GM23248 (cell line): ENCODE measurements around the gene FCGBP. TPM values are rescaled to one million over a fixed set of nuclear protein-coding genes. Genes with fewer than 3 reads are reported as not detected.
A peak's percentile ranks its signal among the peaks of the same experiment; 100 is the strongest.
"Not testable (repeated sequence)": the region's sequence is repeated elsewhere in the genome, so short reads cannot be mapped to it uniquely, and the experiment has no call there.

ENCODE experiments used
- DNase-seq: peaks from one replicate; pipeline ENCODE4 v3.0.0-alpha.2; 2015
- H2AFZ ChIP-seq: fragments of 200-600 bp; sonication (generic); 2 replicates; pipeline ENCODE4 v1.6.1; 2016; ENCODE audit warnings: antibody characterized with exemption
- H3F3A ChIP-seq: fragments of 200-600 bp; sonication (generic); 2 replicates; pipeline ENCODE4 v1.6.1; 2016; ENCODE audit warnings: mild to moderate bottlenecking, antibody characterized with exemption, mixed run types; ENCODE audit not compliant: insufficient read depth
- H3K27ac ChIP-seq: fragments of 200-600 bp; sonication (generic); 2 replicates; pipeline ENCODE4 v1.5.1; 2016; ENCODE audit warnings: mild to moderate bottlenecking
- H3K27me3 ChIP-seq: fragments of 200-600 bp; sonication (generic); replicated peaks from 2 replicates; pipeline ENCODE4 v1.6.1; 2016; ENCODE audit warnings: mild to moderate bottlenecking; ENCODE audit not compliant: insufficient read depth
- H3K36me3 ChIP-seq: fragments of 200-600 bp; sonication (generic); 2 replicates; pipeline ENCODE4 v1.6.1; 2016; ENCODE audit warnings: low read depth, mild to moderate bottlenecking
- H3K4me1 ChIP-seq: fragments of 200-600 bp; sonication (generic); 2 replicates; pipeline ENCODE4 v1.6.1; 2016; ENCODE audit warnings: mild to moderate bottlenecking; ENCODE audit not compliant: insufficient read depth
- H3K4me2 ChIP-seq: fragments of 200-600 bp; sonication (generic); one replicate; pipeline ENCODE4 v1.6.1; 2016; ENCODE audit warnings: mild to moderate bottlenecking; ENCODE audit not compliant: unreplicated experiment
- H3K4me3 ChIP-seq: fragments of 200-600 bp; sonication (generic); 2 replicates; pipeline ENCODE4 v1.5.1; 2016; ENCODE audit warnings: mild to moderate bottlenecking
- H3K79me2 ChIP-seq: fragments of 200-600 bp; sonication (generic); 2 replicates; pipeline ENCODE4 v1.6.1; 2016; ENCODE audit warnings: mild to moderate bottlenecking; ENCODE audit not compliant: insufficient read depth
- H3K9ac ChIP-seq: fragments of 200-600 bp; sonication (generic); 2 replicates; pipeline ENCODE4 v1.6.1; 2016; ENCODE audit warnings: mild to moderate bottlenecking
- H3K9me2 ChIP-seq: fragments of 200-600 bp; sonication (generic); 2 replicates; pipeline ENCODE4 v1.6.1; 2016; ENCODE audit warnings: mixed run types, mild to moderate bottlenecking, moderate library complexity; ENCODE audit not compliant: insufficient read depth
- H3K9me3 ChIP-seq: fragments of 200-600 bp; sonication (generic); one replicate; pipeline ENCODE4 v1.6.1; 2017; ENCODE audit warnings: low read depth
- H4K20me1 ChIP-seq: fragments of 200-600 bp; sonication (generic); 2 replicates; pipeline ENCODE4 v1.6.0; 2016; ENCODE audit not compliant: insufficient read depth
- EZH2 ChIP-seq: fragments of 200-600 bp; sonication (generic); IDR thresholded peaks from 2 replicates; pipeline ENCODE4 v1.6.1; 2018; ENCODE audit warnings: antibody characterized with exemption, mild to moderate bottlenecking; ENCODE audit not compliant: insufficient read depth, poor library complexity, severe bottlenecking
- EZH2phosphoT487 ChIP-seq: fragments of 200-600 bp; sonication (generic); IDR thresholded peaks from 2 replicates; pipeline ENCODE4 v1.6.1; 2018; ENCODE audit warnings: antibody characterized with exemption, moderate library complexity, mild to moderate bottlenecking, low read depth; ENCODE audit not compliant: insufficient read depth
- WGBS, 2 experiments: methylation state at CpG; one replicate each; pipeline ENCODE4 v1.1.6; 2015 to 2017; ENCODE audit warnings: low lambda C conversion rate in 2 of 2, low coverage in 1 of 2; ENCODE audit errors: missing lambda C conversion rate in 2 of 2; 5-methylcytosine and 5-hydroxymethylcytosine counted together
- in situ Hi-C: fragments of 300-500 bp; cut with MboI; formaldehyde crosslinking; loops from 2 replicates; pipeline ENCODE4 v1.15.0; 2020
- polyA plus RNA-seq: library from polyadenylated mRNA; unstranded; fragments of >200 nt; fragmentation: Nextera tagmentation; extraction: Ambion mirVana; gene quantifications from 2 replicates; pipeline ENCODE4 v1.2.1, GENCODE V29; 2016
- total RNA-seq: library from RNA; depleted of rRNA; stranded (reverse); fragments of >200 nt; shearing (Covaris generic); gene quantifications from 2 replicates; pipeline ENCODE4 v1.2.3, GENCODE V29; 2014

The FCGBP gene
- total and polyA plus RNA-seq, 2 experiments from 2014 or later, result not detected

DNA sequence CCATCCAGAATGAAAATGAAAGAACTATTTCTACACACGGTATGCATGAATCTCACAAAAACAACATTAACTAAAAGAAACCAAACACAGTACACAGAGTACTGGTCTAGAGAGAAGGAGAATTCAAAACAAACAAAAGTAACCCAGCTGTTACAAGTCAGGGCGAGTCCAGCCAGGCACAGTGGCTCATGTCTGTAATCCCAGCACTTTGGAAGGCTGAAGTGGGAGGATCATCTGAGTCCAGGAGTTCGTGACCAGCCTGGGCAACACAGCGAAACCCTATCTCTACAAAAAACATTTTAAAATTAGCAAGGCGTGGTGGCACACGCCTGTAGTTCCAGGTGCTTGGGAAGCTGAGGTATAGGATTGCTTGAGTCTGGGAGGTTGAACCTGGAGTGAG, 34.8 kb upstream of the FCGBP start:
- DNase-seq, result peak; percentile 13

DNA sequence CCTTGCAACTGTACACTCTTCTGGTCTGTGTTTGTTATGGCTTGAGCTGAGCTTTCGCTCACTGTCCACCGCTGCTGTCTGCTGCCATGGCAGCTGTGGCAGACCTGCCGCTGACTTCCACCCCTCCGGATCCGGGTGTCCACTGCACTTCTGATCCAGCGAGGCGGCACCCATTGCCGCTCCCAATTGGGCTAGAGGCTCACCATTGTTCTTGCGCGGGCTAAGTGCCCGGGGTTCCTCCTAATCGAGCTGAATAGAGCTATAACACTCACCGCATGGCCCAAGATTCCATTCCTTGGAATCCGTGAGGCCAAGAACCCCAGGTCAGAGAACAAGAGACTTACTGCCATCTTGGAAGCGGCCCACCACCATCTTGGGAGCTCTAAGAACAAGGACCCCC, 34.4 kb upstream of the FCGBP start:
- Histone ChIP-seq H3F3A (no peaks in the 10 kb centered on the region), H3K4me3 (no peak overlapping the region), H3K27me3 (no peaks in the 10 kb centered on the region), H3K4me2 (no peak overlapping the region), H3K4me1 (peaks cover 13% of the 10 kb centered on the region; the same call in 1 of the 2 replicates), H3K36me3 (0 out of 2 replicates have a peak, but pooled peaks cover 7% of the 10 kb centered on the region), H3K9me3 (no peaks in the 10 kb centered on the region), H2AFZ (peak overlapping the region; percentile 25; the same call in 1 of the 2 replicates), H4K20me1 (no peaks in the 10 kb centered on the region), H3K79me2 (peaks cover 39% of the 10 kb centered on the region), H3K27ac (no peak overlapping the region), H3K9me2 (no peaks in the 10 kb centered on the region), H3K9ac (no peak overlapping the region)
- in situ Hi-C loops, result no loop called here
- DNase-seq, result no peak
- TF ChIP-seq EZH2phosphoT487, result no peak
- no peak for TF ChIP-seq EZH2
- WGBS, 2 experiments, result 94 to 96% methylated on average over 15 of the region's 15 CpGs

More for the DNA sequence above, 34.8 kb upstream of the FCGBP start:
- TF ChIP-seq EZH2phosphoT487 (no peak), EZH2 (no peak)
- Histone ChIP-seq H3F3A (no peaks in the 10 kb centered on the region), H4K20me1 (no peaks in the 10 kb centered on the region), H3K9ac (no peak overlapping the region), H3K4me1 (peaks cover 13% of the 10 kb centered on the region; the same call in 1 of the 2 replicates), H3K27me3 (no peaks in the 10 kb centered on the region), H3K4me3 (no peak overlapping the region), H3K36me3 (0 out of 2 replicates have a peak, but pooled peaks cover 12% of the 10 kb centered on the region), H3K9me2 (no peaks in the 10 kb centered on the region), H3K79me2 (peaks cover 44% of the 10 kb centered on the region), H3K27ac (no peak overlapping the region), H3K4me2 (no peak overlapping the region), H3K9me3 (no peaks in the 10 kb centered on the region), H2AFZ (peak overlapping the region; percentile 25)
- in situ Hi-C loops, result no loop called here
- WGBS, 2 experiments, result 90 to 91% methylated on average over 6 of the region's 6 CpGs

DNA sequence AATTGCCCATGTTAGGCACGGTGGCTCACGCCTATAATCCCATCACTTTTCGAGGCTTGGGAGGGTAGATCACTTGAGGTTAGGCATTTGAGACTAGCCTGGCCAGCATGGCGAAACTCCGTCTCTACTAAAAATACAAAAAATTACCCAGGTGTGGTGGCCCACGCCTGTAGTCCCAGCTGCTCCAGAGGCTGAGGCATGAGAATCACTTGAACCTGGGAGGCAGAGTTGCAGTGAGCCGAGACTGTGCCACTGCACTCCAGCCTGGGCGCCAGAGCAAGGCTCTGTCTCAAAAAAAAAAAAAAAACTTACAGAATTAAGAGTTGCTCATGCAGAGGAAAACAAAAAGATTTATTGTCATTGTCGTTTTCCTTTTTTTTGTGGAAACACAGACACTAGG, 33.1 kb upstream of the FCGBP start:
- no peak for DNase-seq
- Histone ChIP-seq H3K4me3 (no peak overlapping the region), H2AFZ (no peak overlapping the region), H3K4me2 (no peak overlapping the region), H3K4me1 (peaks cover 13% of the 10 kb centered on the region; the same call in 1 of the 2 replicates), H3K79me2 (peaks cover 27% of the 10 kb centered on the region), H4K20me1 (no peaks in the 10 kb centered on the region), H3K9me2 (no peaks in the 10 kb centered on the region), H3F3A (no peaks in the 10 kb centered on the region), H3K9me3 (no peaks in the 10 kb centered on the region), H3K9ac (no peak overlapping the region), H3K27me3 (no peaks in the 10 kb centered on the region), H3K36me3 (no peaks in the 10 kb centered on the region), H3K27ac (no peak overlapping the region)
- in situ Hi-C loops, result no loop called here
- TF ChIP-seq EZH2 (no peak), EZH2phosphoT487 (no peak)
- WGBS, 2 experiments, result 90 to 91% methylated on average over 9 of the region's 9 CpGs

DNA sequence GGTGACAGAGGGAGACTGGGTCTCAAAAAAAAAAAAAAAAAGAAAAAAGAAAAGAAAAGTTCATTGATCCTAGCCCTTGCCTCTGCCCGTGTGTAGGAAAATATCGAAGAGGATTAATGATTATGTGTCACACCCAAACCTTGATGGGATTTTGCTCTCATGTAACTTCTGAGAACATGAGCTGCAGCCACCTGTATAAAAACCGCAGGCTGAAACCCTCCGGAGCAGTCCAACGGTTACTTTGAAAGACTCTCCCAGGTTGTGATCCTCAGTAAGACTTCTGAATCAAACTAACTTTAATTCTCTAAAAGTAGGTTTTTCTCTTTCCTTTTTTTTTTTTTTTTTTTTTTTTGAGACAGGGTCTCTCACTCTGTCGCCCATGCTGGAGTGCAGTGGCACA, 32.2 kb upstream of the FCGBP start:
- Histone ChIP-seq H3K4me3 (no peak overlapping the region), H2AFZ (no peak overlapping the region), H3K27me3 (no peaks in the 10 kb centered on the region), H3K36me3 (no peaks in the 10 kb centered on the region), H3K9ac (no peak overlapping the region), H3K27ac (no peak overlapping the region), H3F3A (no peaks in the 10 kb centered on the region), H4K20me1 (no peaks in the 10 kb centered on the region), H3K4me1 (peaks cover 7% of the 10 kb centered on the region; the same call in 1 of the 2 replicates), H3K4me2 (no peak overlapping the region), H3K9me2 (no peaks in the 10 kb centered on the region), H3K79me2 (peaks cover 18% of the 10 kb centered on the region), H3K9me3 (no peaks in the 10 kb centered on the region)
- in situ Hi-C loops, result no loop called here
- no peak for DNase-seq
- WGBS, 2 experiments, result 81 to 82% methylated on average over 5 to 6 of the region's 6 CpGs
- TF ChIP-seq EZH2, result no peak
- no peak for TF ChIP-seq EZH2phosphoT487

DNA sequence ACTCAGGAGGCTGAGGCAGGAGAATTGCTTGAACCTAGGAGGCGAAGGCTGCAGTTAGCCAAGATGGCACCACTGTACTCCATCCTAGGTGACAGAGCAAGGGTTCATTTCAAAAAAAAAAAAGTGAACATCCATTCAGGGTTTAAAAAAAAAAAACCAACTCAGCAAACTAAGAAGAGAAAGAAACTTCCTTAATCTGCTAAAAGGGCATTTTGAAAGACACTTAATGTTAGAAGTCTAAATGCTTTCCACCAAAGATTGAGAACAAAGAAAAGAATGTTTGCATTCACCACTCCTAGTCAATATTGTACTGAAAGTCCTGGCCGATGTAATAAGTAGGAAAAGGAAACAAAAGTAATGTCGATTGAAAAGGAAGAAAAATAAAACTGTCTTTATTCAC, 29.5 kb upstream of the FCGBP start:
- no peaks in the 10 kb centered on the region for H3K79me2 ChIP-seq
- no peak for TF ChIP-seq EZH2
- no peak for TF ChIP-seq EZH2phosphoT487
- 92% methylated on average over 3 of the region's 3 CpGs for WGBS, 2 experiments
- H3K9me3 ChIP-seq, result no peaks in the 10 kb centered on the region
- no peaks in the 10 kb centered on the region for H3F3A ChIP-seq
- no peak overlapping the region for H3K4me3 ChIP-seq
- H3K27ac ChIP-seq, result no peak overlapping the region
- no peak for DNase-seq
- in situ Hi-C loops, result no loop called here
- no peaks in the 10 kb centered on the region for H3K36me3 ChIP-seq
- no peaks in the 10 kb centered on the region for H3K4me1 ChIP-seq
- H3K9me2 ChIP-seq, result no peaks in the 10 kb centered on the region
- H4K20me1 ChIP-seq, result no peaks in the 10 kb centered on the region
- H2AFZ ChIP-seq, result no peak overlapping the region
- H3K27me3 ChIP-seq, result no peaks in the 10 kb centered on the region
- no peak overlapping the region for H3K4me2 ChIP-seq
- H3K9ac ChIP-seq, result no peak overlapping the region

DNA sequence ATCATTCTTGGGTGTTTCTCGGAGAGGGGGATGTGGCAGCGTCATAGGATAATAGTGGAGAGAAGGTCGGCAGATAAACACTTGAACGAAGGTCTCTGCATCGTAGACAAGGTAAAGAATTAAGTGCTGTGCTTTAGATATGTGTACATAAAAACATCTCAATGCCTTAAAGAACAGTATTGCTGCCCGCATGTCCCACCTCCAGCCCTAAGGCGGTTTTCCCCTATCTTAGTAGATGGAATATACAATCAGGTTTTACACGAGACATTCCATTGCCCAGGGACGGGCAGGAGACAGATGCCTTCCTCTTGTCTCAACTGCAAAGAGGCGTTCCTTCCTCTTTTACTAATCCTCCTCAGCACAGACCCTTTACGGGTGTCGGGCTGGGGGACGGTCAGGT, 25.0 kb upstream of the FCGBP start:
- H3K79me2 ChIP-seq, H3K27ac ChIP-seq, H3K4me1 ChIP-seq, H3K27me3 ChIP-seq, H3K4me3 ChIP-seq, H3K9ac ChIP-seq, H2AFZ ChIP-seq, H3F3A ChIP-seq, in situ Hi-C loops, H3K36me3 ChIP-seq, H3K9me2 ChIP-seq, H4K20me1 ChIP-seq, H3K9me3 ChIP-seq, H3K4me2 ChIP-seq, DNase-seq: not testable (repeated sequence)
- 69 to 73% methylated on average over 13 of the region's 13 CpGs for WGBS, 2 experiments

DNA sequence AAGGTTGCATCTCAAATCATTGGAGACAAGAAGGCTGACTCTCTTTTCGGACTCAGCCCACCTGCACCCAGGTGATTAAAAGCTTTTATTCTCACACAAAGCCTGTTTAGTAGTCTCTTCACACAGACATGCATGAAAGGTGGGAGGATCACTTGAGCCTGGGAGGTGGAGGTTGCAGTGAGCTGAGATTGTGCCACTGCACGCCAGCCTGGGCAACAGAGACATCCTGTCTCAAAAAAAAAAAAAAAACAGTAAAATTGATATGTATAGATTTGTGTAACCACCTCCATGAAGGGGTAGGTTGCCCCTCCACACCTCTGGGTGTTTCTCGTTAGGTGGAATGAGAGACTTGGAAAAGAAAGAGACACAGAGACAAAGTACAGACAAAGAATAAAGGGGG, 24.5 kb upstream of the FCGBP start:
- in situ Hi-C loops, H3K9ac ChIP-seq, H4K20me1 ChIP-seq, H3K79me2 ChIP-seq, DNase-seq, H3K4me3 ChIP-seq, H3K36me3 ChIP-seq, H3K4me1 ChIP-seq, H3K9me2 ChIP-seq, H3K27ac ChIP-seq, H3K4me2 ChIP-seq, H3F3A ChIP-seq, H3K27me3 ChIP-seq, H3K9me3 ChIP-seq, H2AFZ ChIP-seq: not testable (repeated sequence)
- WGBS, 2 experiments, result 74 to 83% methylated on average over 3 of the region's 3 CpGs
